ENCODE measurements around the gene MGAT5.

DNA sequence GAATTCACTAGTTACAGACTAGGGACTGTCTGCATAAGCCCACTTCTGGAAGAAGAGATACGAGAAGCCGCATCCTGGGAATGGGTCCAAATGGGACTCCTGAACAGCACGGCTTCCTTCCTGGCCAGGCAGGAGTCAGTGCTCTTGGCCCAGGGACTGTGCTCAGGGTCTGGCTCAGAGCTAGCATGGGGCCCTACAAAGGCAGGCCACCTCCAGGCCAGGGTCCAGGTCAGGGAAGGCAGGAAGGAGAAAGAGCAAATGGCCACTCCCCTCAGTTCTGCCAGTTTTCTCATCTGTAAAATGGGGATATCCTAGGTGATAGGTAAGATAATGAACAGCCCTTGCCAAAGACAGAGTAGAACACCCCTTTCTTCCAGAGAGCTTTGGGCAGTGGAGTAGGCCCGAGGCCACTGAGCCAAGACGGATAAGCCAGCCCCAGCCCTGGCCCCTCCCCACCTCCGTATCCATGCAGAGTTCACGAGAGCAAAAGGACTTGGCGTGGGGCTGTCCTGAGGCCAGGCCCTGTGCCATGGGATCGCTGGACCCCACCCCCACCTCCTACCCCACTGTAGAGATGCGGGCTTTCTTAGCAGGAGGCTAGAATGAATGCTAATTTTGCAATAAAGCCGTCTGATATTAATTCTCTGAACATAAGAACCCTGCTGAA, 190.1 kb downstream of the MGAT5 start:
- TF ChIP-seq, protein P1, sequence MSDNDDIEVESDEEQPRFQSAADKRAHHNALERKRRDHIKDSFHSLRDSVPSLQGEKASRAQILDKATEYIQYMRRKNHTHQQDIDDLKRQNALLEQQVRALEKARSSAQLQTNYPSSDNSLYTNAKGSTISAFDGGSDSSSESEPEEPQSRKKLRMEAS (IDR thresholded peaks at IDR 0.05) = no peak
- TF ChIP-seq EZH2phosphoT487 (IDR thresholded peaks at IDR 0.05; ENCODE audit: borderline replicate concordance) (no peak), YY1 (IDR thresholded peaks at IDR 0.05; ENCODE audit: extremely low read depth, insufficient replicate concordance, low read depth, low read length) (no peak), EZH2 (IDR thresholded peaks at IDR 0.05) (no peak), POLR2A (IDR thresholded peaks at IDR 0.05; ENCODE audit: borderline replicate concordance, extremely low read depth, insufficient read depth, insufficient read length) (no peak), SRF (IDR thresholded peaks at IDR 0.05; ENCODE audit: low read depth) (no peak), POLR2AphosphoS5 (IDR thresholded peaks at IDR 0.05; ENCODE audit: low read depth, low read length) (no peak), ZNF274 (IDR thresholded peaks at IDR 0.05; ENCODE audit: low read depth, low read length) (no peak), SIN3A (IDR thresholded peaks at IDR 0.05; ENCODE audit: low read depth) (no peak), ELF1 (IDR thresholded peaks at IDR 0.05; ENCODE audit: borderline replicate concordance, low read depth) (no peak), RAD21 (IDR thresholded peaks at IDR 0.05; ENCODE audit: low read depth) (no peak)
- TF ChIP-seq, protein P2, sequence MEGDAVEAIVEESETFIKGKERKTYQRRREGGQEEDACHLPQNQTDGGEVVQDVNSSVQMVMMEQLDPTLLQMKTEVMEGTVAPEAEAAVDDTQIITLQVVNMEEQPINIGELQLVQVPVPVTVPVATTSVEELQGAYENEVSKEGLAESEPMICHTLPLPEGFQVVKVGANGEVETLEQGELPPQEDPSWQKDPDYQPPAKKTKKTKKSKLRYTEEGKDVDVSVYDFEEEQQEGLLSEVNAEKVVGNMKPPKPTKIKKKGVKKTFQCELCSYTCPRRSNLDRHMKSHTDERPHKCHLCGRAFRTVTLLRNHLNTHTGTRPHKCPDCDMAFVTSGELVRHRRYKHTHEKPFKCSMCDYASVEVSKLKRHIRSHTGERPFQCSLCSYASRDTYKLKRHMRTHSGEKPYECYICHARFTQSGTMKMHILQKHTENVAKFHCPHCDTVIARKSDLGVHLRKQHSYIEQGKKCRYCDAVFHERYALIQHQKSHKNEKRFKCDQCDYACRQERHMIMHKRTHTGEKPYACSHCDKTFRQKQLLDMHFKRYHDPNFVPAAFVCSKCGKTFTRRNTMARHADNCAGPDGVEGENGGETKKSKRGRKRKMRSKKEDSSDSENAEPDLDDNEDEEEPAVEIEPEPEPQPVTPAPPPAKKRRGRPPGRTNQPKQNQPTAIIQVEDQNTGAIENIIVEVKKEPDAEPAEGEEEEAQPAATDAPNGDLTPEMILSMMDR (IDR thresholded peaks at IDR 0.05 in 2 of 3, conservative IDR thresholded peaks at IDR 0.05 in 1 of 3; ENCODE audit: borderline replicate concordance in 1 of 3, insufficient read depth in 1 of 3, low read depth in 2 of 3, low read length in 2 of 3) = no peak
- TF ChIP-seq, protein P3, sequence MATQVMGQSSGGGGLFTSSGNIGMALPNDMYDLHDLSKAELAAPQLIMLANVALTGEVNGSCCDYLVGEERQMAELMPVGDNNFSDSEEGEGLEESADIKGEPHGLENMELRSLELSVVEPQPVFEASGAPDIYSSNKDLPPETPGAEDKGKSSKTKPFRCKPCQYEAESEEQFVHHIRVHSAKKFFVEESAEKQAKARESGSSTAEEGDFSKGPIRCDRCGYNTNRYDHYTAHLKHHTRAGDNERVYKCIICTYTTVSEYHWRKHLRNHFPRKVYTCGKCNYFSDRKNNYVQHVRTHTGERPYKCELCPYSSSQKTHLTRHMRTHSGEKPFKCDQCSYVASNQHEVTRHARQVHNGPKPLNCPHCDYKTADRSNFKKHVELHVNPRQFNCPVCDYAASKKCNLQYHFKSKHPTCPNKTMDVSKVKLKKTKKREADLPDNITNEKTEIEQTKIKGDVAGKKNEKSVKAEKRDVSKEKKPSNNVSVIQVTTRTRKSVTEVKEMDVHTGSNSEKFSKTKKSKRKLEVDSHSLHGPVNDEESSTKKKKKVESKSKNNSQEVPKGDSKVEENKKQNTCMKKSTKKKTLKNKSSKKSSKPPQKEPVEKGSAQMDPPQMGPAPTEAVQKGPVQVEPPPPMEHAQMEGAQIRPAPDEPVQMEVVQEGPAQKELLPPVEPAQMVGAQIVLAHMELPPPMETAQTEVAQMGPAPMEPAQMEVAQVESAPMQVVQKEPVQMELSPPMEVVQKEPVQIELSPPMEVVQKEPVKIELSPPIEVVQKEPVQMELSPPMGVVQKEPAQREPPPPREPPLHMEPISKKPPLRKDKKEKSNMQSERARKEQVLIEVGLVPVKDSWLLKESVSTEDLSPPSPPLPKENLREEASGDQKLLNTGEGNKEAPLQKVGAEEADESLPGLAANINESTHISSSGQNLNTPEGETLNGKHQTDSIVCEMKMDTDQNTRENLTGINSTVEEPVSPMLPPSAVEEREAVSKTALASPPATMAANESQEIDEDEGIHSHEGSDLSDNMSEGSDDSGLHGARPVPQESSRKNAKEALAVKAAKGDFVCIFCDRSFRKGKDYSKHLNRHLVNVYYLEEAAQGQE (IDR thresholded peaks at IDR 0.05; ENCODE audit: low read depth) = no peak

Data from HCT116 (cell line).